IgD-negative memory B cell (primary cell): ENCODE results near the gene MYO9B. TPM values are rescaled to one million over a fixed set of nuclear protein-coding genes. Genes with fewer than 3 reads are reported as not detected.

Source experiments
- H3K27ac Mint-ChIP-seq, 3 donors: one replicate each; pipeline ENCODE4 v1.8.0; 2020 to 2022; ENCODE audit warnings: mild to moderate bottlenecking in 3 of 3, mixed read lengths in 3 of 3, moderate library complexity in 1 of 3
- H3K27me3 Mint-ChIP-seq: one replicate; pipeline ENCODE4 v1.8.0; 2021; ENCODE audit warnings: mixed read lengths
- H3K36me3 Mint-ChIP-seq: one replicate; pipeline ENCODE4 v1.8.0; 2020; ENCODE audit warnings: mild to moderate bottlenecking, mixed read lengths
- H3K4me1 Mint-ChIP-seq, 3 donors: one replicate each; pipeline ENCODE4 v1.8.0; 2020 to 2022; ENCODE audit warnings: mixed read lengths in 3 of 3, mild to moderate bottlenecking in 1 of 3
- H3K4me3 Mint-ChIP-seq, 4 donors: one replicate each; pipeline ENCODE4 v1.8.0; 2020 to 2022; ENCODE audit warnings: mild to moderate bottlenecking in 4 of 4, mixed read lengths in 4 of 4, moderate library complexity in 3 of 4
- H3K9me3 Mint-ChIP-seq, 3 donors: one replicate each; pipeline ENCODE4 v1.8.0; 2020 to 2021; ENCODE audit warnings: mixed read lengths in 3 of 3, mild to moderate bottlenecking in 1 of 3
- polyA plus RNA-seq: library from polyadenylated mRNA; unstranded; fragments of 300-500 nt; fragmentation: Illumina TruSeq; gene quantifications from one replicate; pipeline ENCODE4 v1.2.3, GENCODE V29; 2021

Gene MYO9B, protein sequence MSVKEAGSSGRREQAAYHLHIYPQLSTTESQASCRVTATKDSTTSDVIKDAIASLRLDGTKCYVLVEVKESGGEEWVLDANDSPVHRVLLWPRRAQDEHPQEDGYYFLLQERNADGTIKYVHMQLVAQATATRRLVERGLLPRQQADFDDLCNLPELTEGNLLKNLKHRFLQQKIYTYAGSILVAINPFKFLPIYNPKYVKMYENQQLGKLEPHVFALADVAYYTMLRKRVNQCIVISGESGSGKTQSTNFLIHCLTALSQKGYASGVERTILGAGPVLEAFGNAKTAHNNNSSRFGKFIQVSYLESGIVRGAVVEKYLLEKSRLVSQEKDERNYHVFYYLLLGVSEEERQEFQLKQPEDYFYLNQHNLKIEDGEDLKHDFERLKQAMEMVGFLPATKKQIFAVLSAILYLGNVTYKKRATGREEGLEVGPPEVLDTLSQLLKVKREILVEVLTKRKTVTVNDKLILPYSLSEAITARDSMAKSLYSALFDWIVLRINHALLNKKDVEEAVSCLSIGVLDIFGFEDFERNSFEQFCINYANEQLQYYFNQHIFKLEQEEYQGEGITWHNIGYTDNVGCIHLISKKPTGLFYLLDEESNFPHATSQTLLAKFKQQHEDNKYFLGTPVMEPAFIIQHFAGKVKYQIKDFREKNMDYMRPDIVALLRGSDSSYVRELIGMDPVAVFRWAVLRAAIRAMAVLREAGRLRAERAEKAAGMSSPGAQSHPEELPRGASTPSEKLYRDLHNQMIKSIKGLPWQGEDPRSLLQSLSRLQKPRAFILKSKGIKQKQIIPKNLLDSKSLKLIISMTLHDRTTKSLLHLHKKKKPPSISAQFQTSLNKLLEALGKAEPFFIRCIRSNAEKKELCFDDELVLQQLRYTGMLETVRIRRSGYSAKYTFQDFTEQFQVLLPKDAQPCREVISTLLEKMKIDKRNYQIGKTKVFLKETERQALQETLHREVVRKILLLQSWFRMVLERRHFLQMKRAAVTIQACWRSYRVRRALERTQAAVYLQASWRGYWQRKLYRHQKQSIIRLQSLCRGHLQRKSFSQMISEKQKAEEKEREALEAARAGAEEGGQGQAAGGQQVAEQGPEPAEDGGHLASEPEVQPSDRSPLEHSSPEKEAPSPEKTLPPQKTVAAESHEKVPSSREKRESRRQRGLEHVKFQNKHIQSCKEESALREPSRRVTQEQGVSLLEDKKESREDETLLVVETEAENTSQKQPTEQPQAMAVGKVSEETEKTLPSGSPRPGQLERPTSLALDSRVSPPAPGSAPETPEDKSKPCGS (N-terminal part only)
- 26.9 TPM for polyA plus RNA-seq

GRCh38 chr19:17075035-17075863 lies at the start of gene MYO9B, which contains the start of gene HAUS8:
TSS of gene MYO9B (plus strand) at chr19:17075777. CDS start at chr19:17101718, 25,941 bp downstream.
TSS of gene HAUS8 (minus strand) at chr19:17075452. CDS start at chr19:17075422, 30 bp downstream.
- Mint-ChIP-seq H3K27me3 (no peaks in the 10 kb centered on the region), H3K27ac (peak within 1 kb of the TSS; percentile 96 to 98 (median 97)), H3K4me1 (peaks cover 39 to 49% (median 41%) of the 10 kb centered on the region in 3 donors), H3K9me3 (no peaks in the 10 kb centered on the region), H3K36me3 (peaks cover 6% of the 10 kb centered on the region), H3K4me3 (peak within 1 kb of the TSS; percentile 93 to 100 (median 98))

DNA sequence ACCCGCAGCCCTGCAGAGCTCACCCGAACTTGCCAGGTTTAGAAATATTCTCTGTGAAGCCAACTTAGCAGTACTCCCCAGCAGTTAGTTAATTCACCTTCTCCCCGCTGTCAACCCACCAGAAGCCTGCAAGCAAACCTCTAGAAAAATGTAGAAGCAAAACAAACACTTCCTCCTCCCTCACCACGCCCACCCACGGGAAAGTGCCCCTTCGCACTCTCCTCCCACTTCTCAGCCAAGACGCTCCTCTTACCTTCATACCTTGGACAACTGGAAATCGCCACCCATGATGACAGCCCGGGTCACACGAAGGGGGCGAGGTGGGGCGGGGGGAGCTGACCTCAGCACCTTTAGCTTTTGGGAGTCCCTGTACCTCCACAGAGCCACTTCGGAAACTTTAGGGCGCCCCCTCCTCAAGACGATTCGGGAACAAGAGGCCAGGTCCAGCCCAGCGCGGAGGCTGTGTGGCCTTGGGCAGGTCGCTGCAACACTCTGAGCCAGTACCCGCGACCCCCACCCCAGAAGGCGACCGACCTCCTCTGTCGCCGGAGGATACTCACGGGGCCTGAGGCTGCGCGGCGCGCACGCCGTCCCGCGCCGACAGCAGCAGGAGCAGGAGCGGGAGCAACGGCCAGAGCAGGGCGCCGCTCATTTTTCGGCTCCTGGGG lies 49.5 kb upstream of the MYO9B start:
- peaks cover 36% of the 10 kb centered on the region for H3K27me3 Mint-ChIP-seq
- peaks cover 4 to 13% (median 5%) of the 10 kb centered on the region in 3 donors for H3K9me3 Mint-ChIP-seq

GRCh38 chr19:17026706-17027534 lies 48.7 kb upstream of the MYO9B start, which contains the start of gene CPAMD8:
TSS of gene CPAMD8 (minus strand) at chr19:17026810. CDS start at chr19:17026642, 168 bp downstream.
- Mint-ChIP-seq H3K27ac (no peak within 1 kb of the TSS), H3K9me3 (peaks cover 4 to 13% (median 5%) of the 10 kb centered on the region in 3 donors), H3K4me3 (peak within 1 kb of the TSS; percentile 4 to 95 (median 86)), H3K36me3 (peaks cover 6% of the 10 kb centered on the region), H3K4me1 (peaks cover 5 to 16% (median 9%) of the 10 kb centered on the region in 3 donors), H3K27me3 (peaks cover 36% of the 10 kb centered on the region)

More for the DNA sequence above, 49.5 kb upstream of the MYO9B start:
- H3K27ac Mint-ChIP-seq: no peak overlapping the region
- peak overlapping the region; percentile 4 to 95 (median 86) for H3K4me3 Mint-ChIP-seq
- H3K4me1 Mint-ChIP-seq: peaks cover 5 to 16% (median 10%) of the 10 kb centered on the region in 3 donors
- peaks cover 6% of the 10 kb centered on the region for H3K36me3 Mint-ChIP-seq

DNA sequence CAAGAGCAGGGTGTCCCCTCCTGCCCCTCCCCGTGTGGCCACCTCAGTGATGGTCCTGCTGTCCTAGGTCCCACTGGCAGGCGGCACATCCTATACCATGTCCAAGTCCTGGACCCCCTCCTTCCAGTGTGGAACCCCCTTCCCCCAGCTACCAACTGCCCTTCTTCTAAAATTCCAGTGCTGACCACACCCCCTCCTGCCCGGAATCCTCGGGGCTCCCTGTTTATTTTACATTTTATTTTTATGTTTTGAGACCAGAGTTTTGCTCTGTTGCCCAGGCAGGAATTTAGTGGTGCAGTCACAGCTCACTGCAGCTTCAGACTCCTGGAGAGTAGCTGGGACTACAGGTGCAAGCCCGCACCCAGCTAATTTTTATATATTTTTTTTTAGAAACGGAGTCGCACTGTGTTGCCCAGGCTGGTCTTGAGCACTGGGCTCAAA lies 48.0 kb upstream of the MYO9B start:
- Mint-ChIP-seq H3K4me1 (peaks cover 5 to 13% (median 5%) of the 10 kb centered on the region in 3 donors), H3K4me3 (peak overlapping the region in 3 of 4 donors; percentile 41 to 83 (median 46)), H3K9me3 (peaks cover 4 to 13% (median 5%) of the 10 kb centered on the region in 3 donors), H3K36me3 (peaks cover 6% of the 10 kb centered on the region), H3K27ac (peak overlapping the region in 1 of 3 donors; percentile 54), H3K27me3 (peaks cover 40% of the 10 kb centered on the region)

- peaks cover 0 to 5% (median 2%) of the 10 kb centered on the region in 3 donors for H3K4me1 Mint-ChIP-seq
Observed at GRCh38 chr19:17031741-17032140, 43.8 kb upstream of the MYO9B start.

DNA sequence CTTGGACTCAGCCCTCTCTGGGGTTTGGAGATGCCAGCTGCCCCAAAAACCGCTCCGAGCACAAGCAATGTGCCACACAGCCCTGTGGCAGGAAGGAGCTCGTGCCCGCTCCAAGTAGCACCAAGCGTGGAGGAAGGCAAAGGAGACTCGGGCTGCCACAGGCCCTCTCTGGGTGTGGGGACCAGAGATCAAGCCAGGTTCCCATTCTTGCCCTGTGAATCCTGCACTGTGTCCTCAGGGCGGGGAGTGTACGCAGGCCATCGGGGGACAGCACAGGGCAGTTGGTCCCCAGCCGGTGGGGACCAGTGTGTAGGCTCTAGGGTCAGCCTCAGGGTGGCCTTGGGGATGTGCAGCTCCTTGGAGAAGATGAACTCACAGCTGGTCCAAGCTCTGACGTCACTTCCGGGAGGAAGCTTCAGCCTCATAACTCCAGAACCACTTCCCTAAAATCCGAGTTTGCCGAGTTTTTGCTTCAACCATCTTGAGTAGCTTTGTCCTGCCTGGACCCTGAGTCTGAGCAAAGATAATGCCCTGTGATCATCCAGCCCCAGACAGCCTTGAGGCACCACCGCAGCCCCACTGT lies 39.6 kb upstream of the MYO9B start:
- peaks cover 0 to 2% (median 0%) of the 10 kb centered on the region in 3 donors for H3K4me1 Mint-ChIP-seq
- peak overlapping the region in 1 of 3 donors; percentile 83 for H3K27ac Mint-ChIP-seq
- no peaks in the 10 kb centered on the region for H3K36me3 Mint-ChIP-seq
- peaks cover 6% of the 10 kb centered on the region for H3K27me3 Mint-ChIP-seq
- H3K4me3 Mint-ChIP-seq: no peak overlapping the region
- H3K9me3 Mint-ChIP-seq: peaks cover 0 to 3% (median 0%) of the 10 kb centered on the region in 3 donors

More at GRCh38 chr19:17031741-17032140, 43.8 kb upstream of the MYO9B start:
- no peak overlapping the region for H3K4me3 Mint-ChIP-seq
- no peak overlapping the region for H3K27ac Mint-ChIP-seq
- H3K36me3 Mint-ChIP-seq: peaks cover 2% of the 10 kb centered on the region
- H3K27me3 Mint-ChIP-seq: peaks cover 26% of the 10 kb centered on the region
- no peaks in the 10 kb centered on the region for H3K9me3 Mint-ChIP-seq

- peaks cover 0 to 3% (median 0%) of the 10 kb centered on the region in 3 donors for H3K9me3 Mint-ChIP-seq
- H3K36me3 Mint-ChIP-seq: no peaks in the 10 kb centered on the region
- H3K4me3 Mint-ChIP-seq: no peak overlapping the region
- H3K4me1 Mint-ChIP-seq: peaks cover 0 to 2% (median 0%) of the 10 kb centered on the region in 3 donors
- peaks cover 8% of the 10 kb centered on the region for H3K27me3 Mint-ChIP-seq
- peak overlapping the region in 1 of 3 donors; percentile 83 for H3K27ac Mint-ChIP-seq
Observed at GRCh38 chr19:17036640-17037039, 38.9 kb upstream of the MYO9B start.

DNA sequence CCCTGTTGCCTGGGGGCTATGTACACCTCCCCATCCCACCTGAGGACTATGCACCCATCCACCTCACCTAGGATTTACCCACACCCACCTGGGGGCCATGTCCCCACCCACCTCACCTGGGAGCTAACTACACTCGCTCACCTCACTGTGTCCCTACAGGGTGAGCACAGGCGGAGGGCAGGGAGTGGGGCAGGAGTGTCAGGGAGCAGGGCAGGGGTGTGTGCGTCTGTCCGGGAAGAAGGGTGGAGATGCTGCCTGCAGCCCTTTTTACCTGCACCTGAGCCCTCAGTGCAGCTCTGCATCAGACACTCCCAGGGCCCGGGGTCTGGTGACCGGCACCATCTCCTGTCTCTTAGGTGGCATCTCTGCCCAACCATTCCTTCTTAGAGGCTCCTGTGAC lies 38.4 kb upstream of the MYO9B start:
- Mint-ChIP-seq H3K27ac (peak overlapping the region in 1 of 3 donors; percentile 83), H3K36me3 (no peaks in the 10 kb centered on the region), H3K9me3 (peaks cover 0 to 3% (median 0%) of the 10 kb centered on the region in 3 donors), H3K4me1 (peaks cover 0 to 2% (median 0%) of the 10 kb centered on the region in 3 donors), H3K27me3 (peaks cover 9% of the 10 kb centered on the region), H3K4me3 (no peak overlapping the region)

- Mint-ChIP-seq H3K27ac (no peak overlapping the region), H3K27me3 (peaks cover 4% of the 10 kb centered on the region), H3K9me3 (peaks cover 0 to 3% (median 0%) of the 10 kb centered on the region in 3 donors), H3K36me3 (no peaks in the 10 kb centered on the region), H3K4me1 (peaks cover 0 to 2% (median 0%) of the 10 kb centered on the region in 3 donors), H3K4me3 (no peak overlapping the region)
Observed at GRCh38 chr19:17037966-17038500, 37.5 kb upstream of the MYO9B start.

DNA sequence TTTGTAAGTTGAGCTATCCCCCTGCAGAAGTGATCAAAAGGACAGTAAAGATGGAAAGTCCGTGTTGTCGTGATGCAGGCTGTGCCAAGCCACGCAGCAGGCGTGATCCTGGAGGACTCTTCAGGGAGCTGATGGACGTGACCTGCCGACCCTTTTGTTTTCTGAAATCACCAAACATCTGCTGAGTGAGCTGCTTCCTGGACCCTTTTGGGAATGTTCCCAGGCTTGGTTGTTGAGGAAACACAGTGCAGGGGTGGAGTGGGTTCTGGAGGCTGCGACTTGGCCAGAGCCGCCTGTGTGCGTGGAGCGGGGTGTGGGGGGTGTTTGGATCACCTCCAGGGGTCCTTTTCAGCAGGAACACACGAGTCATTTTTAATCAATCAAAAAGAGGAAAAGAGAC lies 33.6 kb upstream of the MYO9B start:
- H3K9me3 Mint-ChIP-seq: peaks cover 0 to 3% (median 0%) of the 10 kb centered on the region in 3 donors
- no peak overlapping the region for H3K27ac Mint-ChIP-seq
- no peaks in the 10 kb centered on the region for H3K4me1 Mint-ChIP-seq
- no peak overlapping the region for H3K4me3 Mint-ChIP-seq
- H3K27me3 Mint-ChIP-seq: peaks cover 4% of the 10 kb centered on the region
- H3K36me3 Mint-ChIP-seq: peaks cover 1% of the 10 kb centered on the region

DNA sequence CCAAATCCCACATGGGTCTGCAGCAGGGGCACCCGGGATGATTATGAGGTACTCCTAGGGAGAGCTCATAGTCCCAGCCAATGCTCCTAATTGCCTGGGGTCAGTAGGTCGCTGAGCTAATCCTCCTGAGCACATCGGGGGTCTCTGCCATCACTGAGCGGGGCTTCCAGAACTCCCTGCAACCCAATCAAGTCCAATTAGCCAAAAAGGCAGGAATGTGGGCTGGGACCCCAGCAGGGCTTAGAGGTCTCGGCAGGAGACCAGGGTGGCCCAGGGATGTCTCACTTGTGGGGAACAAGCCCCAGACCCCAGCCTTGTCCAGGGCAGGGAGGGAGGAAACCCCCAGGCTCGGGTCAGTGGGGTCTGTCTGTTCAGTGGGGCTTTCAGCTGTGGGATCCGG lies 31.8 kb upstream of the MYO9B start:
- Mint-ChIP-seq H3K4me1 (no peaks in the 10 kb centered on the region), H3K27ac (no peak overlapping the region), H3K4me3 (no peak overlapping the region), H3K27me3 (peaks cover 4% of the 10 kb centered on the region), H3K9me3 (peaks cover 0 to 3% (median 0%) of the 10 kb centered on the region in 3 donors), H3K36me3 (peaks cover 1% of the 10 kb centered on the region)
